ENCODE measurements around the gene SLC41A3.

The SLC41A3 gene

DNA sequence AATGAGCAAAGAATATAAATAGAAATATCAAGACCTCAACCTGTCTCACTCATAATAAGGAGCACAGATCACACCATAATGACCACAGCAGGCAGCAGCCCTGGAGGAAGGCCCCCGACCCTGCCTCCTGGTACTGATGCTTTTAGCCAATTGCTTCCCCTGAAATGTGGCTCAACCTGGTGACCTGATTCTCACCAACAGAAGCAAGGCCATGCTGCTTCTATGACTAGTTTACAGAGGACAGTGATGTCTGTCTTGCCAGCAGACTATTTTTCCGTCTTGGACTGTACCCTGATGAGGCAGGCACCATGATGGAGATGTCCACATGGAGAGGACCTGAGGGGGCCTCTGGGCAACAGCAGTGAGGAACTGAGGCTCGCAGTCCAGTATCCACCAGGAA is 18.0 kb downstream of the SLC41A3 start:
- TF ChIP-seq, protein P1, sequence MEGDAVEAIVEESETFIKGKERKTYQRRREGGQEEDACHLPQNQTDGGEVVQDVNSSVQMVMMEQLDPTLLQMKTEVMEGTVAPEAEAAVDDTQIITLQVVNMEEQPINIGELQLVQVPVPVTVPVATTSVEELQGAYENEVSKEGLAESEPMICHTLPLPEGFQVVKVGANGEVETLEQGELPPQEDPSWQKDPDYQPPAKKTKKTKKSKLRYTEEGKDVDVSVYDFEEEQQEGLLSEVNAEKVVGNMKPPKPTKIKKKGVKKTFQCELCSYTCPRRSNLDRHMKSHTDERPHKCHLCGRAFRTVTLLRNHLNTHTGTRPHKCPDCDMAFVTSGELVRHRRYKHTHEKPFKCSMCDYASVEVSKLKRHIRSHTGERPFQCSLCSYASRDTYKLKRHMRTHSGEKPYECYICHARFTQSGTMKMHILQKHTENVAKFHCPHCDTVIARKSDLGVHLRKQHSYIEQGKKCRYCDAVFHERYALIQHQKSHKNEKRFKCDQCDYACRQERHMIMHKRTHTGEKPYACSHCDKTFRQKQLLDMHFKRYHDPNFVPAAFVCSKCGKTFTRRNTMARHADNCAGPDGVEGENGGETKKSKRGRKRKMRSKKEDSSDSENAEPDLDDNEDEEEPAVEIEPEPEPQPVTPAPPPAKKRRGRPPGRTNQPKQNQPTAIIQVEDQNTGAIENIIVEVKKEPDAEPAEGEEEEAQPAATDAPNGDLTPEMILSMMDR (conservative IDR thresholded peaks at IDR 0.05; ENCODE audit: low read depth, low read length), result no peak
- no peak for DNase-seq (ENCODE audit: low read depth)
- H3K4me3 ChIP-seq (ENCODE audit: low read depth, low read length), result no peak overlapping the region

DNA sequence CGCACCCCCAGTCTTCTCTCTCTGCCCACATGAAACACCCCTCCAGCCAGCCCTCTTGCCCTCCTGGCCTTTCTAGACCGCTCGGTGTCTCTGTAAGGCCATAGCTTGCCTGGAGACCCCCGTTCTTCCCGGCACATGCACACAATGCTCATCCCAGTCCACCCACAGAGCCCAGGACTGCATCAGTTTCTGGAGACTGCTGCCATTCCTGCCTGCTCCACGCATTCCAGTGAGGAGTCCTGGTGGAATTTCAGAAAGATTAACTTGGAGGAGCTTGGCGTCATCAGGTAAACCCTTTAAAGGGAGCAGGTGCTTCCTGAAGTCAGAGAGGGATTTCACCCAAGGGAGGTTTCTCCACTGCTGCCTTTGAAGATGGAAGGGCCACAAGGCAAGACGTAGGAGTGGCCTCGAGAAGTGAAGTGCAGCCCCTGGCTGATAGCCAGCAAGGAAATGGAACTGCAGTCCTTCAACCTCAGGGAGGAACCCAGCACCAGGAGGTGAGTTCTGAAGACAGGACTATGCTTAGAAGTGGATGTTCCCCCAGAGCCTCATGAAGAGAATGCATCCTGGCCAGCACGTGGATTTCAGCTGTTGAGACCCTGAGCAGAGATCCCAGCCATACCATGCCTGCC is 19.2 kb downstream of the SLC41A3 start:
- DNase-seq (ENCODE audit: low read depth), result peak; percentile 31
- TF ChIP-seq, protein P1 (conservative IDR thresholded peaks at IDR 0.05; ENCODE audit: low read depth, low read length), result no peak
- H3K4me3 ChIP-seq (ENCODE audit: low read depth, low read length), result no peak overlapping the region

DNA sequence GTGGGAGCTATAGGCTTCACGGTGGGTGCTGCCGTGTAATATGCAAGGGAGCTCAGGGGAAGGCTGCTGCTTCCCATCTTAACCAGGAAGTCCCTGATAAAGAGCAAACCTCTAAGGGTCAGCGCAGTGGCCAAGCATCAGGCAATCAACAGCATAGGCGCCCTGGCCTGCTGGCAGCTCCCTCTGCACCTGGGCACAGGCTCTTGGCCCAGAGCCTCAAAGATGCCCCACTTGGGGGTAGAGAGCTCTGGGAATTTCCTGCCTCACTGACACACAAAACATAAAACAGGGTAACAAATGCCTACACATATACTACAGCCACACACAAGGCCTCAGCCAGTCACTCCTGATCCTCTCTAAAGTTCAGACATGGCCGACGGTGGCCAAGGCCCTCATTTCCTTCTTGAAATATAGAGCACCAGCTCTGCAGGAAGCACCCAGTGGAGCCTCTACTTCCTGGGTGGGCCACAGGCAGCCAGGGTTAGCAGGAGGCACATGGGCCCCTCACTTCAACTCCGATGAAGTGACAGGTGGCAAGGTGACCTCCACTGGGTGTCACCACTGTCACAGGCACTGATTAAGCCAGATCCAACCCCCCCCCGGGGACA is 20.5 kb downstream of the SLC41A3 start:
- H3K4me3 ChIP-seq (ENCODE audit: low read depth, low read length), result no peak overlapping the region
- DNase-seq (ENCODE audit: low read depth), result no peak
- TF ChIP-seq, protein P1 (conservative IDR thresholded peaks at IDR 0.05; ENCODE audit: low read depth, low read length), result no peak

DNA sequence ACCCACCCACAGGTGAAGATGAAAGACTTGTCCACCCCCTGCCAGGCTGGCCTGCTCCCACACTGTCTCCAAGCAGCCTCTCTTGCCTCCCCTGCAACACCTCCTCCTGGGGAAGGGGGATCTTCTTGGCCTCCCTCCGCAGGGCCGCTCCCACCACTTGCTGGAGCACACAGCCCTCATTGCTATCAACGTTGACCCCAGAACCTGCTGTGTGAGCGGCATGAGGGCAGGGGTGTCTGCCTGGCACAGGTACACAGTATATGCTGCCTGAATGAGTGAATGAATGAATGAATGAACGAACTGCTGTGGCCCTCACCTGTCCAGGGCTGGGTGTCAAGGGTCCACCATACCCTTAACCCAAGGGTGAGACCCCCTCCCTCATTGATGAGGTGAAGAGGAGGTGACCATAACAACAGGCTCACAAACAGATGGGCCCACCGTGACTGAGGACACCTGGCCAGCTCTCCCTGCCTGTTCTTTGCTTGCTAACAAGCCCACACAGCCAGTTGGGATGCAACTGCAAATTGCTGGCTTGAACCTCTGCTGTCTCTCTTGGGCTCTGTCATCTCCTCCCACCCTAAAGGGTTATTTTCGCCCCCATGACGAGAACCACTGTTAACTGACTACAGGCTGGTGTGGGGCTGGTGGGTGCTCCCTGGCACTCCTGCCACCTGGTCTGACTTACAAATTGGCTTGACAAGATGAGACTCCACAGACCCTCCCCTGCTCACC is 22.5 kb downstream of the SLC41A3 start:
- DNase-seq (ENCODE audit: low read depth), result no peak
- TF ChIP-seq, protein P1 (conservative IDR thresholded peaks at IDR 0.05; ENCODE audit: low read depth, low read length), result no peak
- no peak overlapping the region for H3K4me3 ChIP-seq (ENCODE audit: low read depth, low read length)

DNA sequence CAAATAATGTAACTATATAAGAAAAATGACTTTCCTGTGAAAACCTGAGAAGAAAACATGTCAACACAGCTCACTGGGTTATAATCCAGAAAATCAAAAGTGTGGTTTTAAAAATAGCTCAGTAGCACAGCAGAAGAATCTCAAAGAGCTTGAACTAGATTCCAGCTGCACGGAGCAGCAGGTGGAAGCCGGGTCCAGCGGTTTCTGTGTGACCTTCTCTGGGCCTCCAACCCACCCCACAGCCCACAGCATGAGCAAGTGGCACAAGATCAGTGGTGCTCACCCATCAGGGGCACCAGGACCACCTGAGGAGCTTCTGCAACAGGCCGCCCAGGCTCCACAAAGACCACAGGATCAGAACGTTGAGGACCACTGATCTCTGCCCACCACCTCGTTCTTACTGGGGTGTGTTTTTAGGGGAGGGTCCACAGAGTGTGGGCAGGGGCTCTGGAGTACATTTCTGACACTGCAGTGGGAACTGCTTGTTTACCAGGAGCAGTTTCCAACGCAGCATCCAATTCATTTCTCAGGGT is 23.2 kb downstream of the SLC41A3 start:
- H3K4me3 ChIP-seq (ENCODE audit: low read depth, low read length), result no peak overlapping the region
- TF ChIP-seq, protein P1 (conservative IDR thresholded peaks at IDR 0.05; ENCODE audit: low read depth, low read length), result no peak
- no peak for DNase-seq (ENCODE audit: low read depth)

DNA sequence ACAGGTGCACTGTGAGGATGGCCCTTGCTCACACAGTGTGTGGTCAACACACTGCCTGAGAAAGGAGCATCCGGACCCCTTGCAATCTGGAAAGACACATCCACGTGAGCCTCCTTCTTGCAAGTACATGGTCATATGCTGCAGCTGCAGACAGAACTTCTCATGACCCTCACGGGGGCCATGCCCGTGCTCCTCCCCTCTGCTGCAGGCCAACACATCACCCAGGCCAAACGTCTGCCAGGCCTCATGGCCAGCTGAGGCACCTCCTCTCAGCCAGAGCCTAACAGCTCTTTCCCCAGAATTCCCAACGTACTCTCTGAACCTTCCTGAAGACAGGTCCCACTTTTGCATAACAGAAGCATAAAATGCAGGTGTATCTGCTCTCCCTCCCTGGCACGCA is 25.3 kb downstream of the SLC41A3 start:
- DNase-seq (ENCODE audit: low read depth), result no peak
- TF ChIP-seq, protein P1 (conservative IDR thresholded peaks at IDR 0.05; ENCODE audit: low read depth, low read length), result no peak
- no peak overlapping the region for H3K4me3 ChIP-seq (ENCODE audit: low read depth, low read length)

Data from choroid plexus epithelial cell (primary cell).